Kasumi-1 (cell line): ENCODE data around the gene FBXL5.

Experiments used
- DNase-seq, 2 experiments: peaks; one replicate each; lab custom pipeline; 2025; lab: John Stamatoyannopoulos, UW

The FBXL5 gene, protein sequence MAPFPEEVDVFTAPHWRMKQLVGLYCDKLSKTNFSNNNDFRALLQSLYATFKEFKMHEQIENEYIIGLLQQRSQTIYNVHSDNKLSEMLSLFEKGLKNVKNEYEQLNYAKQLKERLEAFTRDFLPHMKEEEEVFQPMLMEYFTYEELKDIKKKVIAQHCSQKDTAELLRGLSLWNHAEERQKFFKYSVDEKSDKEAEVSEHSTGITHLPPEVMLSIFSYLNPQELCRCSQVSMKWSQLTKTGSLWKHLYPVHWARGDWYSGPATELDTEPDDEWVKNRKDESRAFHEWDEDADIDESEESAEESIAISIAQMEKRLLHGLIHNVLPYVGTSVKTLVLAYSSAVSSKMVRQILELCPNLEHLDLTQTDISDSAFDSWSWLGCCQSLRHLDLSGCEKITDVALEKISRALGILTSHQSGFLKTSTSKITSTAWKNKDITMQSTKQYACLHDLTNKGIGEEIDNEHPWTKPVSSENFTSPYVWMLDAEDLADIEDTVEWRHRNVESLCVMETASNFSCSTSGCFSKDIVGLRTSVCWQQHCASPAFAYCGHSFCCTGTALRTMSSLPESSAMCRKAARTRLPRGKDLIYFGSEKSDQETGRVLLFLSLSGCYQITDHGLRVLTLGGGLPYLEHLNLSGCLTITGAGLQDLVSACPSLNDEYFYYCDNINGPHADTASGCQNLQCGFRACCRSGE

DNA sequence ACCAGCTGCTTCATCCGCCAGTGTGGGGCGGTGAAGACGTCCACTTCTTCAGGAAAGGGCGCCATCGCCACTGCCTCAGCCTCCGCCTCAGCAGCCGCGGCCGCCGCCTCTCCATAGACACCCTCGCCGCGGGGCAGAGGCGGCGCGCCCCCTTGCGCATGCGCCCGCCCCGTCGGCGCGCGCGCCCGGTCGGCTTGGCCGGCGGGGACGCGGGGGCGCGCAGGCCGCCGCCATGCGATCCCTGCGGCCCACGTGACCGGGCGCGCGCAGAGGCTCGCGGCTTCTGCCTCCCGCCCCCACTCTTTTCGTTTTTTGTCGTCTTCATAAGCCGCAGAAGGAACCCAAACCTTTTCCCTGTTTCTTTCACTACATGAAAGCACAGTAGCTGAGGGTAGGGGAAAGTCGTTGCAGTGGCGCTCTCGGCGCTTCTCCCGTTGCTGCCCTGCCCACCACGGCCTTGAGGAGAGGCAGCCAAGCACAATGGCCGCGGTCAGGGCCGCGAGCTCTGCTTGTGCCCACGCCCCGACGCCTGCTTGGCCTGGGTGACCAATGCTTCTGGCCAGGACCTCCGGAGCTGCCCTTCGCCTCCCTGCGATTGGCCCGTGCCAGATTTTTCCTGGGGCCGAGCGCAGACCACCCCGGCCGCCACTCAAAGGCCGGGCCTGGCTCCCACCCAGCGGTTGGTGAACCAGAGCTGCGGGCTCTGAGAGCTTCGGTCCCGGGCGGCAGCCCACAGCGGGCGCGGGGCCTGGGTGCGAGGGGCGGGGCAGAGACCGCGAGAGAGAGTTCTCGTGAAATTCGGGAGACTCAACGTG, at the start of gene FBXL5:
TSS of gene FBXL5 (minus strand) at position 135 of the 815 bp plus-strand sequence. CDS start at position 65, 70 bp downstream.
- DNase-seq = peak; percentile 73 to 79

DNA sequence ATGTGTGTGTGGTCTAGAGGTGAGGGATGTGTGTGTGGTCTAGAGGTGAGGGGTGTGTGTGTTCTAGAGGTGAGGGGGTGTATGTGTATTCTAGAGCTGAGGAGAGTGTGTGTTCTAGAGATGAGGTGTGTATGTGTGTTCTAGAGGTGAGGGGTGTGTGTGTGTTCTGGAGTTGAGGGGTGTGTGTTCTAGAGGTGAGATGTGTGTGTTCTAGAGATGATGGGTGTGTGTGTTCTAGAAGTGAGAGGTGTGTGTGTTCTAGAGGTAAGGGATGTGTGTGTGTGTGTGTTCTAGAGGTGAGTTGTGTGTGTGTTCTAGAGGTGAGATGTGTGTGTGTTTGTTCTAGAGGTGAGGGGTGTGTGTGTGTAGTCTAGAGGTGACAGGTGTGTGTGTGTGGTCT, 49.0 kb upstream of the FBXL5 start:
- DNase-seq = no peak

DNA sequence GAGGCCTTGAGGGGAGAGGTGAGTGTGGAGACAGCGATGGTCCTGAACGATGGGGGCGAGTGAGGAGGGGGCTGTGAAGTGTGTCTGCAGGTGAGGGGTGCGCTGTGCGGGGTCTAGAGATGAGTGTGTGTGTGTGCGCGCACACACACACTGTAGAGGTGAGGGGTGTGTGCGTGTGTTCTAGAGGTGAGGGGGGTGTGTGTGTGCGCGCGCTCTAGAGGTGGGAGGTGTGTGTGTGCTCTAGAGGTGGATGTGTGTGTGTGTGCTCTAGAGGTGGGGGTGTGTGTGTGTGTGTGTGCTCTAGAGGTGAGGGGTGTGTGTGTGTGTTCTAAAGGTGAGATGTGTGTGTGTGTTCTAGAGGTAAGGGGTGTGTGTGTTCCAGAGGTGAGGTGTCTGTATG, 48.3 kb upstream of the FBXL5 start:
- DNase-seq = no peak

DNA sequence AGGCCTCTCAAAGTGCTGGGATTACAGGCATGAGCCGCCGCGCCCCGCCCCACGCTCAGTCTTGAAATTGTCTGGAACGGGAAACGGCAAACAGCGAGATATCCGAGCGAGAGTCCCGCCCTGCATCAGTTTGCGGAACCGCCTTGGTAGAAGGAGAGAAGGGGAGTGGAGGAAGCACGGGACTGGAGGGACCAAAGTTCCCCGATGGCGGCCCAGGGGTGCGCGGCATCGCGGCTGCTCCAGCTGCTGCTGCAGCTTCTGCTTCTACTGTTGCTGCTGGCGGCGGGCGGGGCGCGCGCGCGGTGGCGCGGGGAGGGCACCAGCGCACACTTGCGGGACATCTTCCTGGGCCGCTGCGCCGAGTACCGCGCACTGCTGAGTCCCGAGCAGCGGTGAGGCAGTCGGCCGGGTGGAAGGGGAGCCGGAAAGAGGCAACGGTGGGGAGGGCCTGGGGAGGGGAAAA, 47.8 kb upstream of the FBXL5 start, which contains the start of gene BST1:
TSS of gene BST1 (plus strand) at position 125 of the 463 bp plus-strand sequence. CDS start at position 205, 80 bp downstream.
- peak; percentile 65 to 87 for DNase-seq

DNA sequence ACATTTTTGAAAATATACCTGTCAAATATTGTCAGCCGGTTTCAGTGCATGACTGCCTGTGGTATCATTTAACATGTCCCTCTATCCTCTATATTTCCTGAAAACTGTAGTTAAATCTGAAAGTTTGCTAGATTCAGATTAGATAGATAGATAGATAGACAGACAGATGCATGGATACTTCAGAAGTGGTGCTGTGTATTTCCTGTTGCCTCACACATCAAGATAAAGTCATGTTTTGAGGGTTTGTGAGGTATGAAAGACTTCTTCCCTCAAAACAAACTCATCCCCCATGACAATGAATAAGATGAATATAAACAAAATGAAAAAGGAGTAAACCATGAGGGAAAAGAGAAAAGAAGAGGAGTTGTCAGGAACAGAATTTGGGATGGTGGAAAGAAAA, 41.7 kb upstream of the FBXL5 start:
- DNase-seq = no peak

DNA sequence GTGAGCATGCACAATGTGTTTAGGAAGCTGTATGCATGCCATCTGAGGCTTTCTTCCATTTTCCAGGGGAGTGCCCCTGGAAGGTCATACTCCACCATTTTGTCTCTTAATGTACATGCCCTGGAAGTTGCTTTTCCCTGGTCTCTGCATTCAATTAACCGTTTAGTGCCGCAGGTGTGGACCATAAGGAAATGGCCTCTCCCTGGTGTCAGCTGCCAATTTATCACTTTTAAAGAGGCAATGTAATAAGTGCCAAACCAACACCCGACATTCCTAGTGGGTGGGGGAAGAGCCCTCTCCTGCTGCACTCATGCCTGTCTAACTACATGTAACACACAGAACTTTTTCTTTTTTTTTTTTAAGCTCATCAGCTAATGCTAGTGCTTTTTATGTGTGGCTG, 40.6 kb upstream of the FBXL5 start:
- DNase-seq = no peak

DNA sequence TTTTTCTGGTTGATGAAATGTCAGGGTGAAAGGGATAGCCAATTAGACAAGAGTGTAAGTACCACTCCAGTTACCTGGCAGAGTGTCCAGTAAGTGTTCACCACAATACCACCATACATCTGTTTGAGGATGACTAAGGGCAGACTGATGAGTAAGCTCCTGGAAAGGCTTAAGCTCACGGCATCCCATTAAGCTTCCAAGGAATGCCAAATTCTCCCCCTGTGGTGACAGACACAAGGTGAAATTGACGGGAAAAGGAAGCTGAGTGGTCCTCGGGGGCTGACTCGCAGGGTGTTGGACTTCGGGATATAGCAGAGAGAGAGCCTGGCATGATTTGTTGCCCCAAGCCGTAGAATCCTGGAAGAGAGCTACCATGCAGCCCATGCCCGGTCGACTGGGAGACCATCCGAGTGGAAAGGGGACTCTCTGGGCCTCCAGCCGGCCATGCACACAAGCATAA, 40.1 kb upstream of the FBXL5 start:
- no peak for DNase-seq

DNA sequence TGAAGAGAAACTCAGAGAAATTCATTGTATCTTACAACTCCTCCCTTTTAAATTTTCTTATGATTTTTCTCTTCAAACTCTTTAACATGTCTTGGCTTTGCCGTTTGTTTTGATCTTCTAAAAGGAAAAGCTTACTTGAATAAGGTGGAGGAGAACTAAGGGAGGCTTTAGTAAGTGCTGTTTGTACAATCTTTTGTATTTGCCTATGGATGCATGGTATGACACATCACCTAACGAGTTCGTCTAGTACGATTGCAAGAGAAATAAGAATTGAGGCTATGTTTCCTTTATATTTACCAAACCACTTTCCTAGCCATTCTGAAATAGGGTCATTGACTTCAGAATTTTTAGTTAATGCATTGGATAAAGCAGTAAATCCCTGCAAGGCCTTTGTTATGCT, 39.3 kb upstream of the FBXL5 start:
- no peak for DNase-seq

DNA sequence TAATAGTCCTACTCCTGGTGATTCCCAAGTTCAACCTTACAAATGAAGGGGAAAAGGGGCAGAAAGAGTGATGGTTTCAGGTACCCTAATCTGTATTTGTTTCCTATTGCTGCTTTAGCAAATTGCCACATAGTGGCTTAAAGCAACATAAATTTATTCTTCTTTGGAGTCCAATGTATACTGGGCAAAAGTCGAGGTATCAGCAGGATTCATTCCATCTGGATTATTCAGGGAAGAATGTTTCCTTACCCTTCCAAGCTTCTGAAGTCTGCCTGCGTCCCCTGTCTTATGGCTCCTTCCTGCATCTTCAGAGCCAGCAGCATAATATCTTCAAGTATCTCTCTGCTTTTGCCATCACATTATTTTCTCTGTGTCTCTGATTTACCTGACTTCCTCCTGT, 37.4 kb upstream of the FBXL5 start:
- DNase-seq = no peak

DNA sequence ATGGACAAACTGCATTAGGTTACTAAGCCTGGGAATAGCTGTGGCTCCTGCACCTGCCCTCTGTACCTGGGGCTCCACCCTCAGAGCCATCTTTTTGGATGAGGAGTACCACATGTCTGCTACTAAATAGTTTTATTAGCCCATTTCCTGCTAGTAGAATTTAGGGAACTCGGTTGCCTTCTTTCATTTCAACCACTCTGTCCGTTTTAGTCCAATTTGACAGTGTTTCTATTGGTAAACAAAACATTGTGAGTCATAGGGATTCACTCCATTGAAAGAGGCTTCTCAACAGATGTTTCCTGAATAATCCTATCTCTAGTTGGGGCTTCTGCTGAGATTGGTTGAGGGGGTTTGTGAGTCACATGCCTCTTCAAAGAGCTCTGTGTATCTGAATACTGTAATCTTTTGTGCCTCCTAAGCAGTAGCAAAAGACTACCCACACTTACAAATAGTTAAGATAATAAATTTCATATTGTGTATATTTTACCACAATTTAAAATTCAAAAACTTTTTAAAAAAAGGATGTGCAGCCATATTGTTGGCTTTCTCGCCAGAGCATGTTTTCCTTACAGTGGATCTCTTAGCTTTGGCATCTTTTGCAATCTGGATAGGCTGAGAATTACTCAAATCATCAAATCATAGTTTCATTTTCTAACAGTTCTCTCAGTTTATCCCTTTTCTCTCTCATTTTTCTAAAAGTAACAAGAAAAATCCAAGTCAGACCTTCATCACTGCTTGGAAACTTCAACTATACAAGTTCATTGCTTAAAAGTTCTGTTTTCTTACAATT, 36.4 kb upstream of the FBXL5 start:
- DNase-seq = peak; percentile 19 to 44

DNA sequence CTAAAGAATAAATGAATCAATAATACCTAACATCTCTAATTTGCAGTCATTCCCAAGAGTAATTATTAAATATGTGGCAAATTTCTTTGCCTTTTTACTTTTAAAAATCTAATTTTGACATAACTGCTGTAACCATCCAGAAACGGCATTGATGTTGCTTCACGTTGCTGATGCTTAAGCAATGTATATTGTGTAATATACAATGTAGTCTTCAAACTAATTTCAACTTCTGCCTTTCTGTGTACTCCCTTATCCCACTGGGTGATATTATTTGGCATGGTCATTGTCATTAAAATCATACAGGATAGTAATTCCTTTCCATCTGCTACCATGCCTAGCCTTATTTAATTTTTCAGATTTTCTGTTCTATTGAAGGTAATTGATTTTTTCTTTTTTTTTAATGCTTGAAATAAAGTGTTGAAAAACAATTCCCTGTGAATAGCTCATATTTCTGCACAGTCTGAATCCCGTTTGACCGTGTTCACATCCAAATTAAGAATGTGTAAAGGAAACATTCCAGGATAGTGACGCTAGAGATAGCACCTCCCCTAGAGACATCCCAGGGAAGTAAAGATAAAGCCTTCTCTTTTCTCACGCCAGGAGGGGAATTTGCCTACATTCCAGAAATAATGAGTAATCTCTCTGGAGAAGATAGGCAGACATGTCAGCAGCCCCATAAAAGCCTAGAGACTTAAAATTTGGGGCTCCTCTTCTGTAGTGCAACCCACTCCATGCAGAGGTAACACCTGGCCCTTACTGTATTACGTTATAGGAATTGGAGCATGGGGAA, 35.1 kb upstream of the FBXL5 start:
- DNase-seq = peak; percentile 10 to 24

DNA sequence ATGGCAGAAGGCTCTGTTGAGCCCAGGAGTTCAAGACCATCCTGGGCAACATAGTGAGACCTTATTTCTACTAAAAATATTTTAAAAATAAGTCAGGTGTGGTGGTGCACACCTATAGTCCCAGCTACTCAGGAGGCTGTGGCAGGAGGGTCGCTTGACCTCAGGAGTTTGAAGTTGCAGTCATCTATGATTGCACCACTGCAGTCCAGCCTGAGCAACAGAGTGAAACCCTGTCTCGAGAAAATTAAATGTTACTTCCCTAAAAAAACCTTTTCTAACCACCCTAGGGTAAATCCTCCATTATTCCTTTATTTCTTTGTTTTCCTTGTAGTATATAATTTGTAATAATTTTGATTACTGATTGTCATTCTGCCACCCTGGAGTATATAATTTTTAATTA, 34.4 kb upstream of the FBXL5 start:
- DNase-seq = peak; percentile 15 to 45

DNA sequence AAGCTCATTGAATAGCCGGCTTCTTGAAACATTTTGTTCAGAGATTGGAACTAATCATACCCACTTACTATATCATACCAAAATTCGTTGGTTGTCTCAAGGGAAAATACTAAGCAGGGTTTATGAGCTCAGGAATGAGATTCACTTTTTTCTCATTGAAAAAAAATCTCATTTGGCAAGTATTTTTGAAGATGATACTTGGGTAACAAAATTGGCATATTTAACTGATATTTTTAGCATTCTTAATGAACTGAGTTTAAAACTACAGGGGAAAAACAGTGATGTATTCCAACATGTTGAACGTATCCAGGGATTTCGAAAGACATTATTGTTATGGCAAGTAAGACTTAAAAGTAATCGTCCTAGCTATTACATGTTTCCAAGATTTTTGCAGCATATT, 32.9 kb upstream of the FBXL5 start:
- no peak for DNase-seq

DNA sequence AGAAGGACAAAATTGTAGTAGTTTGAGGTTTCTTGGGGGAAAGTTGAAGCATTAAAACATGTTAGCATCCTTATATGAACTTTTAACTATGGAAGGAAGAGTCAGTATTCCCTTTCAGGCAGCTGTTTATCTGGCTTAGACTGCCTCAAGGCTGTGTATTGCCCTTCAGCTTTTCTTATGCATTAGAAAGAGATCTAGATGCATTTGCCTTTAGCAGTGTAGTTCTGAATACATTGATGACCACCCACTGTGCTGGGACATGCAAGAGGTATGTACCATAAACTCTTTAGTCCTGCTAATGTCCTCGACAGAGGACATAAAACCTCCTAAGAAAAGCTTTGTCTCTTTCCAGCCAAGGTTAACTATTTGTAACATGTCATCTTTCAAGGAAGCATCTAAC, 29.3 kb upstream of the FBXL5 start:
- DNase-seq = no peak

DNA sequence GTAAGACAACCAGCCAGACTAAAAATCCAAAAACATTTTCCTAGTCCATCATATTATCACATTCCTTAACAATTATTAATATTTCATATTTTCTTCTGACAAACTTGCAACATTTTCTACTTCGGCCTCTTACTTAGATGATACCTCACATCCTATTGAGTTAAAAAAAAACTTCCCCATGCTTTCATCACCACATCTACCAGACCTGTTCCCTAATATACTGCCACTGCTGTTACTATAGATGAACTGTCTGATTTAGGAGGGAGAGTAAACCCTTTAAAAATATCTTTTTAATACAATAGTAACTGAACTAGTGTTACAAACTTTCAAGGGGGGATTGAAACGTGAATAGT, 28.0 kb upstream of the FBXL5 start:
- DNase-seq = peak; percentile 32 to 49

DNA sequence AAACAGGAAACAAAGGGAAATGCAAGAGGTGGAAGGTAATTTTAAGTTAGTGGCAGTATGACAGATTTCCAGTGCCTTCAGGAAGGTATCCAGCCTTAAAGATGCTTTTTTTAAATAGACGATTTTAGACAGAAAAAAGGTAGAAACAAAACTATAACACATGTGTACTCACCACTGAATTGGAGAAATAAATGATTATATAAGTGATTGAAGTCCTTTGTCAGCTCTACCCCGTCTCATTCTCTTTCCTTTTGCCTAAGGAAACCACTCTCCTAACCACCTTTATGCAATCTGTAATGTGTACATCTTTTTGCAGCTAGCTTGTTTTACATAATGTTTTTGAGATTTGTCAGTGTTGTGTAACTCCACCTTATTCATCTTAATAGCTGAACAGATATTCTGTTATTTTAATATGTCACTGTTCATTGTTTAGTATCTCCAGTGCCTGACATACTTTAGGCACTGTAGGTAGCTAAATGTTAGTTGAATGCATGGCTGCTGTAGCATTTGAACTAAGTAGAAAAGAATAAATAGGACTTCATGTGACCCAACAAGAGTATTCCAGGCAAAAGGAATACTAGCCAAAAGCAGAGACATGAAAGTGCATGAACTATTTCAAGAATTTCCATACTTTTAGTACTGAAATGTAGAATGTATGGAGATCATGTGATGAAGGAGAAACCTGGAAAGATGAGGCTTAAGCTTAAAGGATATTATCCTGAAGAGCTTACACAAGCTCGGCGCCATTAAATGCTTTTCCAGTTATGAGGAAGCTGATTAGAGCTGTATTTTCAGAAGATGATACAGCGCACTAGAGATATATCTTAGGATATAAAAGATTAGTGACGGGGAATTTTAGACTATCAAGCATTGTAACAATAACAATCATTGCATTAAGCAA, 27.3 kb upstream of the FBXL5 start:
- peak in 1 of 2 experiments; percentile 44 for DNase-seq

DNA sequence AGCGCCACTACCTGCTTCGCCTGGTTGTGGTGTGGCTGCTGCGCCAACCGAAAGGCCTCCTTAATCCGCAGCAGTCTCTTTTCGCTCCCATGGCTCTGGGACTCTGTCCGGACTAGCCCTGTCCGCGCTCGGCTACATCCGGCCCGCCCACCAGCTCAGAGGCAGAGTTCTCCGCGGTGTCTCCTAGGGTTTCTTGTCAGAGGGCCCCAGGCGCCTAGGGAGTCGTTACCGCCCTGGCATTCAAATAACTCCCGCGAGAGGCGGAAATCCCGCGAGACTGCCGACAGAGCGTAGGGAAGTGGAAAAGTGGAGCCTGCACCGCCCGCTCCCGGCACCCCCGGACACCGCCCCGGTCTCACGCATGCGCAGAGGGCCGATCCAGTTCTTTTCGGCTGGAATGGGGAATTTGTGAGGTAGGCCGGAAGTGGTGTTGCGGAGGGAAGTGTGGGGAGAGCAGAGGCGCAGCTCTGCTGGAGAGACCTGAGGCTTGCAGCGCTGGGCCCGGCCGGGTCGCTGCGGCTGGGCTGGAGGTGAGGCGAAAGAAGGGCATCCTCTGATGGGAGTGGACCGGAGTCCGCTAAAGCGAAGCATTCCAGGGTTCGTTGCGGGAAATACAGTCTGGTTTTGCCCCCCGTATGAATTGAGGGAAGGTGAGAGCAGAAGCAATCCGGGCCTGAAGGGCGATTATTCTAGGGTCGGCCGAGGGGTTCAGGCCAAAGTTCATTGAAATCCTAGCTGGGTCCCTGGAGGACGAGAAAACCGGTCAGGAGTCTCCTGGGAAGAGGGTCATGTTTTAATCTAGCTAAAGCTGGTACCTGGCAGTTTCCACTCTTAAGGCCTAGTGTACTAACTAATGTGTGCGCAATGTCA, 26.4 kb upstream of the FBXL5 start, which contains the start of gene FAM200B:
TSS of gene FAM200B (plus strand) at position 456 of the 870 bp plus-strand sequence. CDS start 5,151 bp downstream, outside the sequence.
- peak; percentile 96 to 98 for DNase-seq

DNA sequence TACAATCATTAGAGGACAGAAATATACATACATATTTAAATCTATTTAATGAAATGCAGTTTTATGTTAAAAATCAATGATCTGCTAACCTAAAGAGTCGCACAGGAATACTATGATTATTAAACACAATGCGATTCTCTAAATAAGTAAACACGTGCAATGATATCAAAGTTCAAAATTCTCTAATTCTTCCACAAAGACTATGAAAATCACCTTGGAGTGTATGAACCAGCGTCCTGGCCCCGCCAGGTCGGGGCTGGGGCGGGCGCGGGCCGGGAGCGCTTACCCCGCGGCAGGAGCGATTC, 25.9 kb upstream of the FBXL5 start:
- DNase-seq = no peak
